Gastroesophageal sphincter (tissue), 4 donors: ENCODE measurements around the gene ZMAT5. TPM values are rescaled to one million over a fixed set of nuclear protein-coding genes. Genes with fewer than 3 reads are reported as not detected.

Experiments
- ATAC-seq: fragments of 150-250 bp; one replicate; pipeline ENCODE4 v1.9.1; 2016; ENCODE audit warnings: mild to moderate bottlenecking, moderate library complexity
- H3K27ac ChIP-seq, 4 donors: fragments of 200-600 bp; sonication (generic) in 3 of 4; 1 replicate in 3 of 4; 2 replicates in 1 of 4; pipeline ENCODE4 v1.5.1; 2016 to 2019
- H3K27me3 ChIP-seq: fragments of 200-600 bp; sonication (generic); one replicate; pipeline ENCODE4 v1.5.1; 2019
- H3K36me3 ChIP-seq, 2 donors: fragments of 200-600 bp; sonication (generic); one replicate each; pipeline ENCODE4 v1.5.1; 2019; ENCODE audit warnings: control low read depth in 1 of 2
- H3K4me1 ChIP-seq, 3 donors: fragments of 200-600 bp; sonication (generic); 1 replicate in 2 of 3; 2 replicates in 1 of 3; pipeline ENCODE4 v1.5.1; 2016 to 2019; ENCODE audit warnings: control low read depth in 2 of 3
- H3K4me3 ChIP-seq, 2 donors: fragments of 200-600 bp; sonication (generic); one replicate each; pipeline ENCODE4 v1.5.1; 2019; ENCODE audit warnings: mild to moderate bottlenecking in 1 of 2, moderate library complexity in 1 of 2
- H3K9me3 ChIP-seq, 3 donors: fragments of 200-600 bp; sonication (generic); one replicate each; pipeline ENCODE4 v1.5.1; 2017 to 2019; ENCODE audit warnings: control low read depth in 2 of 3
- CTCF ChIP-seq, 4 experiments: fragments of 200-600 bp in 2 of 4; fragments of 450-650 bp in 2 of 4; sonication (generic) in 1 of 4; IDR thresholded peaks; one replicate each; pipeline ENCODE4 v1.5.1; 2017 to 2019; ENCODE audit warnings: antibody characterized with exemption in 4 of 4, mild to moderate bottlenecking in 2 of 4, moderate library complexity in 2 of 4
- EP300 ChIP-seq: sonication (generic); formaldehyde crosslinking; IDR thresholded peaks from one replicate; pipeline ENCODE4 v1.6.1; 2017; ENCODE audit warnings: antibody characterized with exemption, mild to moderate bottlenecking
- POLR2A ChIP-seq, 2 donors: fragments of 450-650 bp; IDR thresholded peaks; one replicate each; pipeline ENCODE4 v1.6.1; 2017; ENCODE audit warnings: antibody characterized with exemption in 2 of 2, mild to moderate bottlenecking in 2 of 2, moderate library complexity in 1 of 2
- POLR2AphosphoS5 ChIP-seq: sonication (generic); formaldehyde crosslinking; IDR thresholded peaks from one replicate; pipeline ENCODE4 v1.6.1; 2017; ENCODE audit warnings: antibody characterized with exemption
- WGBS, 2 donors: methylation state at CpG; one replicate each; pipeline ENCODE4 v1.1.5; 2018; ENCODE audit warnings: low coverage in 1 of 2; 5-methylcytosine and 5-hydroxymethylcytosine counted together
- total RNA-seq, 4 donors: library from RNA; depleted of rRNA; stranded (reverse); fragments of >200 nt; gene quantifications; one replicate each; pipeline ENCODE4 v1.1.0, GENCODE V29; 2016

Gene ZMAT5
- total RNA-seq, 4 donors from 2014 or later: 10.6 to 26.5 (median 17.1) TPM

GRCh38 chr22:29716814-29717545, 49.8 kb downstream of the ZMAT5 start:
- 57% methylated on average over 1 of the region's 16 CpGs; no CpG with 5 or more reads in 1 of the 2 donors for WGBS, 2 donors

GRCh38 chr22:29715705-29716104, 51.1 kb downstream of the ZMAT5 start:
- Histone ChIP-seq H3K27me3 (peaks cover 93% of the 10 kb centered on the region), H3K4me1 (peaks cover 0 to 13% (median 5%) of the 10 kb centered on the region in 3 donors), H3K36me3 (no peaks in the 10 kb centered on the region), H3K9me3 (no peaks in the 10 kb centered on the region), H3K27ac (no peak overlapping the region), H3K4me3 (no peak overlapping the region)
- WGBS, 2 donors: 60% methylated on average over 1 of the region's 5 CpGs; no CpG with 5 or more reads in 1 of the 2 donors
- ATAC-seq: no peak
- TF ChIP-seq POLR2AphosphoS5 (no peak), EP300 (no peak), POLR2A (IDR thresholded peaks at IDR 0.05) (no peak), CTCF (IDR thresholded peaks at IDR 0.05) (no peak)

More at GRCh38 chr22:29716814-29717545, 49.8 kb downstream of the ZMAT5 start:
- no peak overlapping the region for H3K4me3 ChIP-seq
- no peak for TF ChIP-seq CTCF (IDR thresholded peaks at IDR 0.05)
- TF ChIP-seq EP300: no peak
- no peak for TF ChIP-seq POLR2A (IDR thresholded peaks at IDR 0.05)
- no peak for TF ChIP-seq POLR2AphosphoS5
- H3K4me1 ChIP-seq: peaks cover 0 to 18% (median 5%) of the 10 kb centered on the region in 3 donors
- no peaks in the 10 kb centered on the region for H3K9me3 ChIP-seq
- H3K36me3 ChIP-seq: no peaks in the 10 kb centered on the region
- no peak overlapping the region for H3K27ac ChIP-seq
- ATAC-seq: no peak
- peaks cover 95% of the 10 kb centered on the region for H3K27me3 ChIP-seq

GRCh38 chr22:29715240-29715639, 51.6 kb downstream of the ZMAT5 start:
- Histone ChIP-seq H3K9me3 (no peaks in the 10 kb centered on the region), H3K4me3 (no peak overlapping the region), H3K27ac (no peak overlapping the region), H3K4me1 (peaks cover 0 to 8% (median 2%) of the 10 kb centered on the region in 3 donors), H3K36me3 (no peaks in the 10 kb centered on the region), H3K27me3 (peaks cover 93% of the 10 kb centered on the region)
- no peak for TF ChIP-seq CTCF (IDR thresholded peaks at IDR 0.05)
- no peak for TF ChIP-seq EP300
- no peak for TF ChIP-seq POLR2AphosphoS5
- no peak for TF ChIP-seq POLR2A (IDR thresholded peaks at IDR 0.05)
- ATAC-seq: no peak
- 61% methylated on average over 3 of the region's 13 CpGs; no CpG with 5 or more reads in 1 of the 2 donors for WGBS, 2 donors

GRCh38 chr22:29713156-29713727, 53.6 kb downstream of the ZMAT5 start:
- Histone ChIP-seq H3K36me3 (no peaks in the 10 kb centered on the region), H3K27me3 (peaks cover 93% of the 10 kb centered on the region), H3K4me3 (no peak overlapping the region), H3K9me3 (no peaks in the 10 kb centered on the region), H3K27ac (no peak overlapping the region), H3K4me1 (no peaks in the 10 kb centered on the region)
- TF ChIP-seq CTCF (IDR thresholded peaks at IDR 0.05) (no peak), EP300 (no peak), POLR2A (IDR thresholded peaks at IDR 0.05) (no peak), POLR2AphosphoS5 (no peak)
- ATAC-seq: no peak
- WGBS, 2 donors: 58% methylated on average over 6 of the region's 8 CpGs; no CpG with 5 or more reads in 1 of the 2 donors
